HG02759 (cell line): Measurements from ENCODE around the gene NBDY.
"Not testable (repeated sequence)": the region's sequence is repeated elsewhere in the genome, so short reads cannot be mapped to it uniquely, and the experiment has no call there.

Experiments used
- ATAC-seq: cut with Tn5 transposase; IDR thresholded peaks from one replicate; pipeline ENCODE4 v1.9.1; 2021; ENCODE audit warnings: mild to moderate bottlenecking, moderate library complexity; ENCODE audit not compliant: unreplicated experiment

The NBDY gene

GRCh38 chrX:56798866-56799758 is 70.1 kb downstream of the NBDY start:
- no peak for ATAC-seq

GRCh38 chrX:56800307-56800706 is 71.3 kb downstream of the NBDY start:
- ATAC-seq = no peak

- ATAC-seq = peak; percentile 88
These were observed 71.8 kb downstream of the NBDY start for GRCh38 chrX:56800801-56801200.

GRCh38 chrX:56802428-56802827 is 73.4 kb downstream of the NBDY start:
- no peak for ATAC-seq

GRCh38 chrX:56802921-56803849 is 74.1 kb downstream of the NBDY start:
- no peak for ATAC-seq

GRCh38 chrX:56803850-56804681 is 75.0 kb downstream of the NBDY start:
- ATAC-seq = no peak

GRCh38 chrX:56804867-56805266 is 75.8 kb downstream of the NBDY start:
- ATAC-seq = no peak

GRCh38 chrX:56805399-56805798 is 76.4 kb downstream of the NBDY start:
- no peak for ATAC-seq

GRCh38 chrX:56806176-56806575 is 77.1 kb downstream of the NBDY start:
- ATAC-seq = not testable (repeated sequence)

- no peak for ATAC-seq
These were observed 82.6 kb downstream of the NBDY start for GRCh38 chrX:56811599-56811998.

- ATAC-seq = peak; percentile 85
These were observed 83.6 kb downstream of the NBDY start for GRCh38 chrX:56812515-56813105.

GRCh38 chrX:56813318-56813837 is 84.3 kb downstream of the NBDY start:
- ATAC-seq = peak; percentile 54

GRCh38 chrX:56817179-56817578 is 88.1 kb downstream of the NBDY start:
- ATAC-seq = no peak

- ATAC-seq = no peak
These were observed 97.0 kb downstream of the NBDY start for GRCh38 chrX:56826020-56826419.

- no peak for ATAC-seq
These were observed 104.6 kb downstream of the NBDY start for GRCh38 chrX:56833626-56834025.

- no peak for ATAC-seq
These were observed 124.4 kb downstream of the NBDY start for GRCh38 chrX:56853436-56853835.

- no peak for ATAC-seq
These were observed 128.0 kb downstream of the NBDY start for GRCh38 chrX:56857042-56857441.

- ATAC-seq = no peak
These were observed 131.8 kb downstream of the NBDY start for GRCh38 chrX:56860888-56861287.
